GM12891 (cell line): ENCODE results near the gene BZW2.

Experiments
- POLR2AphosphoS5 ChIP-seq: IDR thresholded peaks from 2 replicates; pipeline ENCODE4 v1.6.1; 2011; ENCODE audit warnings: low read depth, low read length, control low read depth
- TAF1 ChIP-seq: IDR thresholded peaks from 2 replicates; pipeline ENCODE4 v1.6.1; 2011; ENCODE audit warnings: low read depth, low read length, control low read depth

GRCh38 chr7:16657656-16658279, 11.8 kb downstream of the BZW2 start:
- no peak for TF ChIP-seq TAF1
- no peak for TF ChIP-seq POLR2AphosphoS5
